OCI-LY1 (cell line): ENCODE data around the gene FBXW5.

Experiments used
- CTCF ChIP-seq: fragments of 200-600 bp; sonication (generic), shearing (Covaris generic); IDR thresholded peaks from 2 replicates; pipeline ENCODE4 v1.5.1; 2017; ENCODE audit warnings: mild to moderate bottlenecking, antibody characterized with exemption, low read length, moderate library complexity, mixed read lengths
- EZH2 ChIP-seq: fragments of 200-600 bp; sonication (generic), shearing (Covaris generic); IDR thresholded peaks from 2 replicates; pipeline ENCODE4 v1.8.0; 2017; ENCODE audit warnings: borderline replicate concordance, mixed run types, mild to moderate bottlenecking, antibody characterized with exemption, low read length, moderate library complexity, mixed read lengths

DNA sequence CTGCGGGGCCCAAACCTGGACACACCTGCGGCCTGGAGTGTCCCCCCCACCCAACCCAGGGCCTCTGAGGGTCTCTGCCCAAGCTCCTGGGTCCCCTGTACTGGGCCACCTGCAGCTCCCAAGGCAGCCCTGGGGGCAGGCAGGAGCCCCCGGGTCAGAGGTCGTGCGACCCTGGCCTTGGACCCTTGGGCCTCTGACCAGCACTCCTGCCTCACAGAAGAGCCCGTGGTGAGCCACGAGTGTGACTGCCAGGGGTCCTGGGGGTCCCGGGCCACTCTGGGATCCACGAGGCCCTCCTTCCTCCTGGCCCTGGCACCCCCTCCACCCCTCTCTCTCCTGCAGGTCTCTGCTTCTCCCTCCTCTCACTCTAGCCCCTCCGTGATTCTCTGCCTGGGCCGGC lies 27.8 kb upstream of the FBXW5 start:
- TF ChIP-seq CTCF (no peak), EZH2 (no peak)
